ENCODE measurements around the gene CSF1R.

DNA sequence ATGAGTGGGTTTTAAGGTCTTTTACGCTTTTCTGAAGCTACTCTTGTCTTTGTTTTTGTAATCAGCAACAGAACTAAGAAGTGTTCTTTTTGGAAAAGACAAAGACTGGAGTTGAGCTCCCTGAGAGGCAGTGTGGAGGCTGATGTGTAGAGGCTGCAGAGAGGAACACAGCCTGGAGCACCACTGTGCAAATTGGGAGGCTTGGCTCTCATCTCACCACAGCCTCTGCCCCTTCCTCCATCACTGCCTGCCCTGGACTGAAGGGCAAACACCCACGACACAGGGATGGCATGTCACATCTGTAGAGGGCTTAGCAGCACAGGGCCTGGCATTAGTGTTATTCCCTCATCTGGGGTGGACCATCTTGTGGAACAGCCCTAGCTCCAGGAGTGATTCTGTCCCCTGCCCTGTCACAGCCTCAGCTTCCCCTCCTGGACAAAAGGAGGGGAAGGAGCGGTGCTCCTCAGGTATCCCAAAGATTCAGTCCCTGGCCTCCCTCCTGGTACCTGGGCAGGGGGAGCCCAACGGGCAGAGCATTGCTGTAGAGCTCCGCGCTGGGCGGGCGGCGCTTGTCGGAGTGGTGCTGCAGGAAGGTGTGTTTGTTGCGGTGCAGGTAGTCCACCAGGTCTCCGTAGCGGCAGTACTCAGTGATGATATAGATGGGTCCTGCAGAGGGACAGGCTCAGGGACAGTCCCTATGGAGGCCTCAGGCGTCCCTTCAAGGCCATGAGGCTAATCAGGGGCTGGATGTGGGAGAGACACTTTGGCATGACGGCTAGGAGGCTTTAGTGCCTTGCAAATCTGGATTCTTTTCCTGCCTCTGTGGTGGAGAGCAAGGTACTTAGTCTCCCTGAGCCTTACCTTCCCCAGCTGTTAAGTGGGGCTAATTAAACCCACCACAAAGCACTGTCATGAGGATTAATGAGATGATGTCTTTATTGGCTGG, 36.5 kb upstream of the CSF1R start:
- TF ChIP-seq, protein P1, sequence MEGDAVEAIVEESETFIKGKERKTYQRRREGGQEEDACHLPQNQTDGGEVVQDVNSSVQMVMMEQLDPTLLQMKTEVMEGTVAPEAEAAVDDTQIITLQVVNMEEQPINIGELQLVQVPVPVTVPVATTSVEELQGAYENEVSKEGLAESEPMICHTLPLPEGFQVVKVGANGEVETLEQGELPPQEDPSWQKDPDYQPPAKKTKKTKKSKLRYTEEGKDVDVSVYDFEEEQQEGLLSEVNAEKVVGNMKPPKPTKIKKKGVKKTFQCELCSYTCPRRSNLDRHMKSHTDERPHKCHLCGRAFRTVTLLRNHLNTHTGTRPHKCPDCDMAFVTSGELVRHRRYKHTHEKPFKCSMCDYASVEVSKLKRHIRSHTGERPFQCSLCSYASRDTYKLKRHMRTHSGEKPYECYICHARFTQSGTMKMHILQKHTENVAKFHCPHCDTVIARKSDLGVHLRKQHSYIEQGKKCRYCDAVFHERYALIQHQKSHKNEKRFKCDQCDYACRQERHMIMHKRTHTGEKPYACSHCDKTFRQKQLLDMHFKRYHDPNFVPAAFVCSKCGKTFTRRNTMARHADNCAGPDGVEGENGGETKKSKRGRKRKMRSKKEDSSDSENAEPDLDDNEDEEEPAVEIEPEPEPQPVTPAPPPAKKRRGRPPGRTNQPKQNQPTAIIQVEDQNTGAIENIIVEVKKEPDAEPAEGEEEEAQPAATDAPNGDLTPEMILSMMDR (IDR thresholded peaks at IDR 0.05) = no peak
- TF ChIP-seq POLR2AphosphoS5 (IDR thresholded peaks at IDR 0.05) (no peak), POLR2A (IDR thresholded peaks at IDR 0.05) (no peak)

All from breast epithelium (tissue), 3 donors.